Lower leg skin (tissue), 3 donors: ENCODE results near the gene RAD51B.

Source experiments
- POLR2A ChIP-seq, 2 donors: fragments of 450-650 bp; IDR thresholded peaks; one replicate each; pipeline ENCODE4 v1.6.1; 2016 to 2017; ENCODE audit warnings: antibody characterized with exemption in 2 of 2, mild to moderate bottlenecking in 1 of 2, moderate library complexity in 1 of 2
- TF ChIP-seq, protein P1 (sequence below), 3 donors: fragments of 450-650 bp; IDR thresholded peaks; one replicate each; pipeline ENCODE4 v1.5.1; 2016; ENCODE audit warnings: antibody characterized with exemption in 3 of 3, mild to moderate bottlenecking in 3 of 3, moderate library complexity in 2 of 3

DNA sequence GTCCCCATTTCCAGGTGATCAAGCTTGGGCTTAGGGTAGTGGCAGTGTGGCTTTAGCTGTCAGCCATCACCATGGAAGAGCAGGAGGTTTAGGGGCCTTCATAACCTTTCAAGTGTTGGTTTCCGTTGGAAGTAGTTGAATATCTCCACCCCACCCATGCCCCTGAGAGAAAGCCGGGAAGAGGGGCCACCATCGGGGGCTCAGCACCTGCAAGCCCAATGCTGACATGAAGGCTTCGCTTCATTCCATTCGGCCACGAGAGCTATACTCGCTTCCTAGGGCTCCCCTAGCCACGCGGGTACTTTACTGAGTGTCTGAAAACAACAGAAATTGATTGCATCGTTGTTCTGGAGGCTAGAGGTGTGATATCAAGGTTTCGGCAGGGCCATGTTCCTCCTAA is 738.5 kb downstream of the RAD51B start:
- TF ChIP-seq, protein P1, sequence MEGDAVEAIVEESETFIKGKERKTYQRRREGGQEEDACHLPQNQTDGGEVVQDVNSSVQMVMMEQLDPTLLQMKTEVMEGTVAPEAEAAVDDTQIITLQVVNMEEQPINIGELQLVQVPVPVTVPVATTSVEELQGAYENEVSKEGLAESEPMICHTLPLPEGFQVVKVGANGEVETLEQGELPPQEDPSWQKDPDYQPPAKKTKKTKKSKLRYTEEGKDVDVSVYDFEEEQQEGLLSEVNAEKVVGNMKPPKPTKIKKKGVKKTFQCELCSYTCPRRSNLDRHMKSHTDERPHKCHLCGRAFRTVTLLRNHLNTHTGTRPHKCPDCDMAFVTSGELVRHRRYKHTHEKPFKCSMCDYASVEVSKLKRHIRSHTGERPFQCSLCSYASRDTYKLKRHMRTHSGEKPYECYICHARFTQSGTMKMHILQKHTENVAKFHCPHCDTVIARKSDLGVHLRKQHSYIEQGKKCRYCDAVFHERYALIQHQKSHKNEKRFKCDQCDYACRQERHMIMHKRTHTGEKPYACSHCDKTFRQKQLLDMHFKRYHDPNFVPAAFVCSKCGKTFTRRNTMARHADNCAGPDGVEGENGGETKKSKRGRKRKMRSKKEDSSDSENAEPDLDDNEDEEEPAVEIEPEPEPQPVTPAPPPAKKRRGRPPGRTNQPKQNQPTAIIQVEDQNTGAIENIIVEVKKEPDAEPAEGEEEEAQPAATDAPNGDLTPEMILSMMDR (IDR thresholded peaks at IDR 0.05) = no peak
- no peak for TF ChIP-seq POLR2A (IDR thresholded peaks at IDR 0.05)
